HFF-Myc (cell line): ENCODE measurements around the gene IL15RA.

Experiments
- DNase-seq: peaks from one replicate; pipeline ENCODE4 v3.0.0-alpha.2; 2011; ENCODE audit warnings: low read depth; ENCODE audit errors: extremely low read depth
- H3K4me3 ChIP-seq: replicated peaks from 2 replicates; pipeline ENCODE4 v1.5.1; 2011; ENCODE audit warnings: low read depth, mild to moderate bottlenecking, control low read depth, low read length
- CTCF ChIP-seq: IDR thresholded peaks from 2 replicates; pipeline ENCODE4 v1.5.1; 2012; ENCODE audit warnings: mild to moderate bottlenecking, low read depth, low read length, control low read depth; ENCODE audit errors: missing control alignments

The IL15RA gene

GRCh38 chr10:5971315-5971832 is 6.0 kb downstream of the IL15RA start:
- DNase-seq: no peak
- no peak for TF ChIP-seq CTCF
- no peak overlapping the region for H3K4me3 ChIP-seq

DNA sequence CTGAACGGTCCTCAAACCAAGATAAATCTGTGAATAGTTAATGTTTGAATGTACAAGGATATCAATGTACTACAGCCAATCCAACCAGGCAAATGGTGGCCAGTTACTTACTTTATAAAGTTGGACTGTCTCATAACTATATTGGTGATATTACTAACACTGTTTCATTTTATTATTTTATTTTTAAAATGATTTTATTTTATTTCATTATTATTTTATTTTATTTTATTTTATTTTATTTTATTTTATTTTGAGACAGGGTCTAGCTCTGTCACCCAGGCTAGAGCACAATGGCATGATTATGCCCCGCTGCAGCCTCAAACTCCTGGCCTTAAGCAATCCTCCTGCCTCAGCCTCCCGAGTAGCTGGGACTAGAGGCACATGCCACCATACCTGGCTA is 6.8 kb downstream of the IL15RA start:
- TF ChIP-seq CTCF: no peak
- H3K4me3 ChIP-seq: no peak overlapping the region
- DNase-seq: no peak

- no peak for DNase-seq
- H3K4me3 ChIP-seq: no peak overlapping the region
- TF ChIP-seq CTCF: no peak
Observed at GRCh38 chr10:5970066-5970465, 7.3 kb downstream of the IL15RA start.

- H3K4me3 ChIP-seq: no peak overlapping the region
- no peak for DNase-seq
- no peak for TF ChIP-seq CTCF
Observed at GRCh38 chr10:5968681-5969453, 8.5 kb downstream of the IL15RA start.

DNA sequence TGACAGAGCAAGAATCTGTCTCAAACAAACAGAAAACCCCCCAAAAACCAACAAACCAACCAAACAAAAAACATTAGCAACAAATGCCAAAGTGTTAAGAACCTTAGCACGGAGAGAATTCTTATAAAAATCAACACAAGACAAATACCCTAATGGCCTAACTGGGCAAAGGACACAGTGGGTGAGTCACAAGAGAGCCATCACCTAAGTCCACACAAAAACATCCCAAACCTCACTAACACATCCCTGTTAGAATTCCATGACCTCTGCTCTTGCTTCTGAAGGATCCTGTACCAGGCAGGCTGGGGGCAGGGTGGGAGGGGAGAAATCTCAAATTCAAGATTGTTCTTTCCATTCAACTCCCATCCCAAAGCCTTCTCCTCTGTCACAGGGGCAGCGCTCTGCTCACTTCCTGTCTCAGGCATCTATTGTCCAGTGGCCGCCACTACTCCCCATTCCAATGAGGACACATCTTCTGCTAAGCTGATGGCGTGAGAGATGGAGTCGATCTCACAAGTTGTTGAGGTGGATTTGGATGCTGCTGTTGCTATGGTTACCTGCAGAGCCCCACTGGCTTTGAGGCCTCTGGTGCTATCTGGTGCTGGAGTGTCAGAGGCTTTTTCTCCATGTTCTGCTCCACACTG is 9.2 kb downstream of the IL15RA start:
- H3K4me3 ChIP-seq: no peak overlapping the region
- DNase-seq: no peak
- no peak for TF ChIP-seq CTCF

DNA sequence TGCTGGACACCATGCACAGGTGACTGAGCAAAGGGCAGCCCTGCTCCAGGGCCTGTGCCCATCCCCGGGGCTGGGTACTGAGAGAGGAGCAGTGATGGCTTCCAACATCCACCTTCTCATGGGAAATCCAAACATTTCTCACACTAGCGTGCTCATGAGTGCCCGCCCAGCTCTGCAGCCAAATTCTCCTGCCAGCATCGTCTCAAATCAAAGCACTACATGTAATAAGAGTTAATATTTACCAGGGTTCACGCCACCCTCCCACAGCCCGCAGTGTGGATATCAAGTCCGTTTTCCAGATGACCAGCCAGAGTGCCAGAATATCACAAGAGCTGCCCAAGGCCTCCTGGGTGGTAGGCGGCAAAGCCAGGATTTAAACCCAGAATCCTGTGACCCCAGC is 12.1 kb downstream of the IL15RA start:
- no peak overlapping the region for H3K4me3 ChIP-seq
- no peak for DNase-seq
- no peak for TF ChIP-seq CTCF
